Upper lobe of left lung (tissue), 4 donors: Measurements from ENCODE around the gene PKMYT1.

Experiments
- CTCF ChIP-seq, 6 experiments: fragments of 450-650 bp in 4 of 6; fragments of 200-600 bp in 2 of 6; sonication (generic) in 2 of 6; IDR thresholded peaks; one replicate each; pipeline ENCODE4 v1.5.1; 2016 to 2019; ENCODE audit warnings: antibody characterized with exemption in 6 of 6
- POLR2A ChIP-seq, 4 donors: fragments of 450-650 bp; IDR thresholded peaks; one replicate each; pipeline ENCODE4 v1.5.1; 2016 to 2017; ENCODE audit warnings: antibody characterized with exemption in 4 of 4, mild to moderate bottlenecking in 2 of 4

- TF ChIP-seq CTCF (IDR thresholded peaks at IDR 0.05) (no peak), POLR2A (IDR thresholded peaks at IDR 0.05) (no peak)
Observed at GRCh38 chr16:2988590-2989099, 8.4 kb upstream of the PKMYT1 start.
